Measurements from ENCODE around the gene CRACR2A. TPM values are rescaled to one million over a fixed set of nuclear protein-coding genes. Genes with fewer than 3 reads are reported as not detected.

The CRACR2A gene
- total RNA-seq, 2 donors from 2014 or later: 1.1 to 4.7 TPM

DNA sequence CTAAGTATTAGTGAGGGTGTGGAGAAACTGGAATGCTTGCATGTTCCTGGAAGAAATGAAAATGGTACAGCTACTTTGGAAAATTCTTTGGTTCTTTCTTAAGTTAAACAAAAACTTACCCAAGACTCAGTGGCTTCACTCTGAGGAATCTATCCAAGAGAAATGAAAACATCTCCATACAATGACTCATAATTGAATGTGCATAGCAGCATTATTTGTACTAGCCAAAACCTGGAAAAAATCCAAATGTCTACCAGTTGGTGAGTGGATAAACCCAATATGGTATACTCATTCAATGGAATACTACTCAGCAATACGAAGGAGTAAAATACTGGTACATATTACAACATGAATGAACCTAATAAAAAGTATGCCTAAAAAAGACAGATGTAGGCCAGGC is 18.0 kb upstream of the CRACR2A start:
- Mint-ChIP-seq H3K27ac (no peak overlapping the region), H3K4me3 (no peak overlapping the region), H3K27me3 (ENCODE audit: insufficient read depth) (peaks cover 29% of the 10 kb centered on the region), H3K36me3 (ENCODE audit: low read depth) (peaks cover 3% of the 10 kb centered on the region), H3K9me3 (peaks cover 10% of the 10 kb centered on the region), H3K4me1 (peaks cover 2% of the 10 kb centered on the region)
- Histone ChIP-seq H3K4me3 (ENCODE audit: low read length) (no peak overlapping the region), H3K9me3 (ENCODE audit: control insufficient read depth, low read length) (no peaks in the 10 kb centered on the region), H3K4me1 (ENCODE audit: control insufficient read depth, insufficient read depth, low read length) (no peaks in the 10 kb centered on the region), H3K9ac (ENCODE audit: extremely low read depth, low read length, poor library complexity, severe bottlenecking) (no peak overlapping the region), H3K36me3 (ENCODE audit: control insufficient read depth, insufficient read depth, low read length) (no peaks in the 10 kb centered on the region), H3K27me3 (ENCODE audit: control insufficient read depth, insufficient read depth, low read length, poor library complexity, severe bottlenecking) (peaks cover 15% of the 10 kb centered on the region), H3K27ac (ENCODE audit: low read depth, low read length) (no peak overlapping the region)
- TF ChIP-seq CTCF (conservative IDR thresholded peaks at IDR 0.05): no peak
- no peak for DNase-seq
- 100% methylated on average over 1 of the region's 1 CpG for WGBS, 2 experiments (ENCODE audit: insufficient coverage in 1 of 2, insufficient read length in 1 of 2)

GRCh38 chr12:3768911-3769447 is 16.1 kb upstream of the CRACR2A start:
- Mint-ChIP-seq H3K4me1 (peaks cover 20% of the 10 kb centered on the region), H3K4me3 (no peak overlapping the region), H3K27me3 (ENCODE audit: insufficient read depth) (peaks cover 33% of the 10 kb centered on the region), H3K27ac (no peak overlapping the region), H3K9me3 (peaks cover 12% of the 10 kb centered on the region), H3K36me3 (ENCODE audit: low read depth) (peaks cover 3% of the 10 kb centered on the region)
- H3K9ac ChIP-seq (ENCODE audit: extremely low read depth, low read length, poor library complexity, severe bottlenecking): no peak overlapping the region
- 93 to 95% methylated on average over 3 of the region's 3 CpGs for WGBS, 2 experiments (ENCODE audit: insufficient coverage in 1 of 2, insufficient read length in 1 of 2)
- no peaks in the 10 kb centered on the region for H3K36me3 ChIP-seq (ENCODE audit: control insufficient read depth, insufficient read depth, low read length)
- no peak overlapping the region for H3K27ac ChIP-seq (ENCODE audit: low read depth, low read length)
- TF ChIP-seq CTCF (conservative IDR thresholded peaks at IDR 0.05): no peak
- no peaks in the 10 kb centered on the region for H3K4me1 ChIP-seq (ENCODE audit: control insufficient read depth, insufficient read depth, low read length)
- H3K27me3 ChIP-seq (ENCODE audit: control insufficient read depth, insufficient read depth, low read length, poor library complexity, severe bottlenecking): peaks cover 7% of the 10 kb centered on the region
- H3K9me3 ChIP-seq (ENCODE audit: control insufficient read depth, low read length): no peaks in the 10 kb centered on the region
- no peak overlapping the region for H3K4me3 ChIP-seq (ENCODE audit: low read length)
- no peak for DNase-seq

- H3K4me1 ChIP-seq (ENCODE audit: control insufficient read depth, insufficient read depth, low read length): no peaks in the 10 kb centered on the region
- TF ChIP-seq CTCF (conservative IDR thresholded peaks at IDR 0.05): no peak
- H3K36me3 ChIP-seq (ENCODE audit: control insufficient read depth, insufficient read depth, low read length): no peaks in the 10 kb centered on the region
- H3K27me3 ChIP-seq (ENCODE audit: control insufficient read depth, insufficient read depth, low read length, poor library complexity, severe bottlenecking): no peaks in the 10 kb centered on the region
- Mint-ChIP-seq H3K27ac (no peak overlapping the region), H3K9me3 (peaks cover 15% of the 10 kb centered on the region), H3K4me1 (peaks cover 31% of the 10 kb centered on the region), H3K27me3 (ENCODE audit: insufficient read depth) (peaks cover 30% of the 10 kb centered on the region), H3K36me3 (ENCODE audit: low read depth) (peaks cover 2% of the 10 kb centered on the region), H3K4me3 (no peak overlapping the region)
- H3K9ac ChIP-seq (ENCODE audit: extremely low read depth, low read length, poor library complexity, severe bottlenecking): no peak overlapping the region
- WGBS, 2 experiments (ENCODE audit: insufficient coverage in 1 of 2, insufficient read length in 1 of 2): 73 to 75% methylated on average over 6 to 7 of the region's 7 CpGs
- H3K9me3 ChIP-seq (ENCODE audit: control insufficient read depth, low read length): no peaks in the 10 kb centered on the region
- no peak overlapping the region for H3K4me3 ChIP-seq (ENCODE audit: low read length)
- no peak overlapping the region for H3K27ac ChIP-seq (ENCODE audit: low read depth, low read length)
- no peak for DNase-seq
Measured at GRCh38 chr12:3761116-3761735, 8.3 kb upstream of the CRACR2A start.

Measured in endodermal cell (in vitro differentiated cells).